H1 (cell line): ENCODE measurements around the gene CXCL16. TPM values are rescaled to one million over a fixed set of nuclear protein-coding genes. Genes with fewer than 3 reads are reported as not detected.

Experiments
- CTCF ChIA-PET: fragments of 300-600 bp; sonication (Branson Sonifier 250); formaldehyde crosslinking; loops from one replicate; lab custom pipeline; 2021; ENCODE audit not compliant: partially characterized antibody; lab: Charles Lee
- POLR2A ChIA-PET: fragments of 300-600 bp; sonication (Branson Sonifier 250); formaldehyde crosslinking; loops from one replicate; lab custom pipeline; 2021; ENCODE audit warnings: inconsistent platforms; ENCODE audit not compliant: partially characterized antibody; lab: Charles Lee
- DNase-seq, 2 experiments: peaks; one replicate each; pipeline versions ENCODE4 v3.0.0 to v3.0.0-alpha.2; 2010 to 2022; ENCODE audit warnings: low spot score in 2 of 2, low read depth in 1 of 2, mixed read lengths in 1 of 2
- FAIRE-seq: peaks from 2 replicates; lab custom pipeline; 2011; peaks lifted over from hg19 to GRCh38; lab: Jason Lieb, UNC
- H2AFZ ChIP-seq: 2 replicates; pipeline ENCODE4 v1.8.1; 2012; ENCODE audit warnings: low read length, inconsistent platforms
- H2AK5ac ChIP-seq: 2 replicates; pipeline ENCODE4 v1.6.1; 2013; ENCODE audit warnings: low read depth, low read length
- H2BK120ac ChIP-seq: replicated peaks from 2 replicates; pipeline ENCODE3; 2013; ENCODE audit warnings: low read depth, low read length, inconsistent platforms
- H2BK12ac ChIP-seq: 2 replicates; pipeline ENCODE4 v1.6.1; 2013; ENCODE audit warnings: low read depth, low read length
- H2BK15ac ChIP-seq: 2 replicates; pipeline ENCODE4 v1.6.1; 2013; ENCODE audit warnings: low read length
- H2BK20ac ChIP-seq: 2 replicates; pipeline ENCODE4 v1.6.1; 2013; ENCODE audit warnings: low read length
- H2BK5ac ChIP-seq: 2 replicates; pipeline ENCODE4 v1.6.1; 2013; ENCODE audit warnings: low read depth, low read length
- H3K14ac ChIP-seq: 2 replicates; pipeline ENCODE4 v1.6.1; 2013; ENCODE audit warnings: inconsistent platforms; ENCODE audit not compliant: insufficient read length
- H3K18ac ChIP-seq: 2 replicates; pipeline ENCODE4 v1.6.1; 2013; ENCODE audit warnings: low read length; ENCODE audit errors: extremely low read depth
- H3K23ac ChIP-seq: 2 replicates; pipeline ENCODE4 v1.6.1; 2013; ENCODE audit warnings: inconsistent platforms; ENCODE audit not compliant: insufficient read length
- H3K23me2 ChIP-seq: 2 replicates; pipeline ENCODE4 v1.6.1; 2013; ENCODE audit warnings: low read depth, low read length
- H3K27ac ChIP-seq: 2 replicates; pipeline ENCODE4 v1.6.1; 2011; ENCODE audit warnings: low read depth, low read length, inconsistent platforms
- H3K27me3 ChIP-seq, 4 experiments: replicated peaks in 1 of 4; 1 replicate in 1 of 4; 2 replicates in 3 of 4; pipeline versions ENCODE4 v1.6.1 to v1.8.1; 2011 to 2013; ENCODE audit warnings: low read length in 3 of 4, mild to moderate bottlenecking in 3 of 4, inconsistent platforms in 2 of 4, mixed read lengths in 2 of 4, moderate library complexity in 1 of 4; ENCODE audit not compliant: control insufficient read depth in 3 of 4, insufficient read depth in 3 of 4; ENCODE audit errors: extremely low read depth in 1 of 4
- H3K36me3 ChIP-seq, 4 experiments: 2 replicates each; pipeline versions ENCODE4 v1.6.1 to v1.8.1; 2011 to 2013; ENCODE audit warnings: mild to moderate bottlenecking in 4 of 4, low read length in 3 of 4, moderate library complexity in 2 of 4, control low read depth in 1 of 4, inconsistent platforms in 1 of 4; ENCODE audit not compliant: insufficient read depth in 4 of 4, control insufficient read depth in 2 of 4
- H3K4ac ChIP-seq: replicated peaks from 2 replicates; pipeline ENCODE3; 2013; ENCODE audit warnings: low read length, low read depth, mixed read lengths, inconsistent platforms; ENCODE audit not compliant: insufficient read length
- H3K4me1 ChIP-seq, 4 experiments: replicated peaks in 1 of 4; 1 replicate in 1 of 4; 2 replicates in 3 of 4; pipeline versions ENCODE4 v1.6.1 to v1.8.1; 2011 to 2013; ENCODE audit warnings: low read length in 3 of 4, inconsistent platforms in 2 of 4, mixed read lengths in 1 of 4; ENCODE audit not compliant: insufficient read depth in 4 of 4, control insufficient read depth in 3 of 4
- H3K4me2 ChIP-seq, 2 experiments: 2 replicates each; pipeline versions ENCODE4 v1.6.1 to v1.8.1; 2011 to 2013; ENCODE audit warnings: low read depth in 2 of 2, low read length in 2 of 2, control low read depth in 1 of 2, inconsistent platforms in 1 of 2, mild to moderate bottlenecking in 1 of 2; ENCODE audit not compliant: insufficient read depth in 1 of 2
- H3K4me3 ChIP-seq, 4 experiments: fragments of 200-600, 300-600 bp in 1 of 4; sonication (generic), shearing (Covaris generic), sonication (Bioruptor Twin) in 1 of 4; 2 replicates each; pipeline versions ENCODE4 v1.5.1 to v1.8.1; 2011 to 2016; ENCODE audit warnings: low read length in 4 of 4, low read depth in 3 of 4, control low read depth in 2 of 4, inconsistent platforms in 2 of 4, mild to moderate bottlenecking in 2 of 4, mixed read lengths in 1 of 4, moderate library complexity in 1 of 4; ENCODE audit not compliant: insufficient read depth in 2 of 4; ENCODE audit errors: extremely low read depth in 1 of 4
- H3K56ac ChIP-seq: replicated peaks from 2 replicates; pipeline ENCODE3; 2013; ENCODE audit warnings: low read depth, mild to moderate bottlenecking, mixed read lengths, low read length, inconsistent platforms; ENCODE audit not compliant: insufficient read length
- H3K79me1 ChIP-seq: 2 replicates; pipeline ENCODE4 v1.6.1; 2013; ENCODE audit warnings: low read depth, low read length, control low read depth
- H3K79me2 ChIP-seq, 2 experiments: 2 replicates each; pipeline versions ENCODE4 v1.6.1 to v1.8.1; 2012 to 2013; ENCODE audit warnings: low read length in 2 of 2, mild to moderate bottlenecking in 2 of 2, inconsistent platforms in 1 of 2; ENCODE audit not compliant: insufficient read depth in 2 of 2, control insufficient read depth in 1 of 2
- H3K9ac ChIP-seq, 4 experiments: replicated peaks in 1 of 4; 1 replicate in 1 of 4; 2 replicates in 3 of 4; pipeline versions ENCODE4 v1.6.1 to v1.8.1; 2011 to 2013; ENCODE audit warnings: low read depth in 3 of 4, low read length in 3 of 4, control low read depth in 2 of 4, mild to moderate bottlenecking in 2 of 4, moderate library complexity in 2 of 4, inconsistent platforms in 1 of 4; ENCODE audit errors: extremely low read depth in 1 of 4
- H3K9me3 ChIP-seq, 2 experiments: 2 replicates each; pipeline versions ENCODE4 v1.6.1 to v1.8.1; 2012 to 2013; ENCODE audit warnings: mild to moderate bottlenecking in 2 of 2, moderate library complexity in 2 of 2, control low read depth in 1 of 2, inconsistent platforms in 1 of 2, low read depth in 1 of 2, low read length in 1 of 2, mixed read lengths in 1 of 2; ENCODE audit not compliant: insufficient read depth in 2 of 2
- H4K20me1 ChIP-seq, 2 experiments: replicated peaks in 1 of 2; 2 replicates each; pipeline versions ENCODE3 to v1.8.1; 2011 to 2013; ENCODE audit warnings: inconsistent platforms in 2 of 2, low read length in 2 of 2, mild to moderate bottlenecking in 1 of 2; ENCODE audit not compliant: insufficient read depth in 2 of 2, control insufficient read depth in 1 of 2
- H4K5ac ChIP-seq: 2 replicates; pipeline ENCODE4 v1.6.1; 2013; ENCODE audit warnings: low read length, low read depth, mixed read lengths, inconsistent platforms; ENCODE audit not compliant: insufficient read length
- H4K8ac ChIP-seq: 2 replicates; pipeline ENCODE4 v1.8.0; 2013; ENCODE audit warnings: mild to moderate bottlenecking, moderate library complexity, low read length, inconsistent platforms; ENCODE audit not compliant: insufficient read depth; ENCODE audit errors: extremely low read depth
- H4K91ac ChIP-seq: replicated peaks from 2 replicates; pipeline ENCODE3; 2013; ENCODE audit warnings: low read length, mixed read lengths, inconsistent platforms; ENCODE audit not compliant: insufficient read length
- ATF3 ChIP-seq: IDR thresholded peaks from 2 replicates; pipeline ENCODE4 v1.6.1; 2011; ENCODE audit warnings: low read depth, mild to moderate bottlenecking, low read length; ENCODE audit not compliant: insufficient read depth
- KDM1A ChIP-seq: fragments of 200-600, 300-600 bp; sonication (generic); IDR thresholded peaks from 2 replicates; pipeline ENCODE4 v1.7.1; 2016; ENCODE audit warnings: mild to moderate bottlenecking, low read length, borderline replicate concordance
- KDM4A ChIP-seq: IDR thresholded peaks from one replicate; pipeline ENCODE4 v1.7.1; 2012; ENCODE audit warnings: low read depth, mild to moderate bottlenecking, moderate library complexity, low read length, inconsistent platforms; ENCODE audit not compliant: severe bottlenecking
- POLR2A ChIP-seq, 2 experiments: IDR thresholded peaks; 1 replicate in 1 of 2; 2 replicates in 1 of 2; pipeline ENCODE4 v1.6.1; 2011; ENCODE audit warnings: low read depth in 2 of 2, low read length in 2 of 2, mild to moderate bottlenecking in 2 of 2; ENCODE audit errors: control extremely low read depth in 1 of 2
- RXRA ChIP-seq: IDR thresholded peaks from 2 replicates; pipeline ENCODE4 v1.6.1; 2011; ENCODE audit warnings: low read depth, mild to moderate bottlenecking, low read length, moderate library complexity; ENCODE audit not compliant: insufficient read depth
- SIRT6 ChIP-seq: IDR thresholded peaks from one replicate; pipeline ENCODE4 v1.7.1; 2012; ENCODE audit warnings: low read length, inconsistent platforms
- SIX5 ChIP-seq: IDR thresholded peaks from 2 replicates; pipeline ENCODE4 v1.6.1; 2011; ENCODE audit warnings: mild to moderate bottlenecking, low read depth, low read length
- TAF7 ChIP-seq: optimal IDR thresholded peaks from 2 replicates; pipeline ENCODE3; 2011; ENCODE audit warnings: low read depth, mild to moderate bottlenecking, inconsistent platforms, low read length, moderate library complexity, borderline replicate concordance
- TCF12 ChIP-seq: IDR thresholded peaks from 2 replicates; pipeline ENCODE4 v1.6.1; 2011; ENCODE audit warnings: low read depth, mild to moderate bottlenecking, low read length
- USF2 ChIP-seq: IDR thresholded peaks from 2 replicates; pipeline ENCODE4 v1.6.1; 2011; ENCODE audit warnings: low read length, improper control_type of control experiment
- WGBS, 2 experiments: shearing (Covaris generic) in 1 of 2; methylation state at CpG; one replicate each; pipeline versions ENCODE4 v1.1.6 to v1.1.7; 2013 to 2015; ENCODE audit warnings: low lambda C conversion rate in 2 of 2, mixed read lengths in 2 of 2, inconsistent platforms in 1 of 2, low coverage in 1 of 2, missing lambda C conversion rate in 1 of 2; ENCODE audit not compliant: insufficient replicate concordance in 2 of 2, insufficient coverage in 1 of 2, insufficient read length in 1 of 2; ENCODE audit errors: extremely low coverage in 1 of 2, missing lambda C conversion rate in 1 of 2; 5-methylcytosine and 5-hydroxymethylcytosine counted together
- polyA plus RNA-seq, 7 experiments: library from polyadenylated mRNA; depleted of rRNA in 3 of 7; stranded (reverse) in 5 of 7; unstranded in 2 of 7; fragments of >200 nt in 5 of 7; fragments of 200-250 nt in 2 of 7; gene quantifications; 1 replicate in 5 of 7; 2 replicates in 1 of 7; 4 replicates in 1 of 7; pipeline versions ENCODE4 v1.2.1 to v1.2.3, GENCODE V29; 2011 to 2013; ENCODE audit warnings: missing spikeins in 2 of 7, mixed read lengths in 2 of 7
- total RNA-seq: library from RNA; stranded (reverse); fragmentation: NEBNext Ultra II Directional; extraction: Animal tissue kit (Norgen Biotek cat#: 25700); gene quantifications from 2 replicates; pipeline ENCODE4 v1.2.1, GENCODE V29; 2021

CXCL16 gene
- total and polyA plus RNA-seq, 2 of the 8 experiments (the other 6 are each of a cell fraction or from before 2014, with no cell fraction given), result 3.5 to 4.8 TPM

GRCh38 chr17:4780325-4780955, 40.7 kb upstream of the CXCL16 start:
- Histone ChIP-seq H3K23me2 (no peaks in the 10 kb centered on the region), H3K56ac (no peak overlapping the region), H3K27ac (no peak overlapping the region), H3K4me1 (no peaks in the 10 kb centered on the region), H3K4me3 (no peak overlapping the region), H4K5ac (no peak overlapping the region), H3K4me2 (no peak overlapping the region), H3K18ac (no peak overlapping the region), H2AFZ (no peak overlapping the region), H4K20me1 (no peaks in the 10 kb centered on the region), H4K91ac (no peak overlapping the region), H3K23ac (no peak overlapping the region), H2BK120ac (no peak overlapping the region), H3K27me3 (0 out of 7 replicates have a peak, but pooled peaks cover 0 to 2% (median 0%) of the 10 kb centered on the region in 4 experiments), H4K8ac (no peak overlapping the region), H3K9me3 (no peaks in the 10 kb centered on the region), H3K4ac (no peak overlapping the region), H2BK12ac (no peak overlapping the region), H3K79me1 (no peaks in the 10 kb centered on the region), H2BK15ac (no peak overlapping the region), H3K9ac (no peak overlapping the region), H2BK20ac (no peak overlapping the region), H2BK5ac (no peak overlapping the region), H3K14ac (no peak overlapping the region), H3K36me3 (no peaks in the 10 kb centered on the region), H3K79me2 (no peaks in the 10 kb centered on the region), H2AK5ac (no peak overlapping the region)
- no peak for DNase-seq
- ChIA-PET POLR2A (interaction anchor here (1.1 kb wide), 1 partner anchor 78 kb away, joined by 3 read pairs; no protein-coding TSS in a partner anchor), CTCF (interaction anchor here (1.3 to 3.8 kb wide), 5 partner anchors 7 to 116 kb away, joined by 3 to 16 read pairs (median 10); partner anchors contain the start of genes GLTPD2 and VMO1)
- 81% methylated on average over 11 of the region's 11 CpGs; no CpG with 5 or more reads in 1 of the 2 experiments for WGBS, 2 experiments
- FAIRE-seq, result no peak
- TF ChIP-seq SIRT6, result no peak
- no peak for TF ChIP-seq POLR2A (IDR thresholded peaks at IDR 0.05; ENCODE audit: control extremely low read depth in 1 of 2, low read depth in 2 of 2, low read length in 2 of 2)
- TF ChIP-seq TAF7, result no peak
- TF ChIP-seq KDM1A, result no peak
- no peak for TF ChIP-seq ATF3
- no peak for TF ChIP-seq RXRA
- no peak for TF ChIP-seq USF2
- TF ChIP-seq TCF12, result no peak
- TF ChIP-seq SIX5, result no peak
- TF ChIP-seq KDM4A, result no peak
